Measurements from ENCODE around the gene PCNP.

DNA sequence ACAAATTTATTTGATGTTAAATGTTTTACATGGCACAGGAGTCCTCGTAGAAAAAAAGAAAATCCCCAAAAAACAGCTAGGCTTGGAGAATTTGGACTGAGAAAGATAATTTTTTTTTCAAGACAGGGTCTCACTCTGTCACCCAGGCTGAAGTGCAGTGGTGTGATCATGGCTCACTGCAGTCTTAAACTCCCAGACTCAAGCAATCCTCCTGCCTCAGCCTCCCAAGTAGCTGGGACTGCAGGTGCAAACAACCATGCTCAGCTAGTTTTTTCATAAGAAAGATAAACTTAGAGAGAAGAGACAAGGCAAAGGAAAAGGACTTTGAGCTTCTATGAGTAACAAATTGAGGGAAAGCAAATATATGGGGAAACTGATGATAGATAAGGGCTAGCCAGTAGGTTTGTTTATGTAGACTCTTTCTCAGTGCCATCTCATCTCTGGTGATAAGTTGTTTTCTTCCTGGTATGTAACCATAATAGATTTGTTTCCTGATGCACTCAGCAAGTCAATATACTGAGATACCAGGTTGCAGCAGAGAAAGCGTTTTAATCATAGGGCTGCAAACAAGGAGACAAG, 25.4 kb upstream of the PCNP start:
- TF ChIP-seq RAD21 (conservative IDR thresholded peaks at IDR 0.05) (no peak), EZH2 (IDR thresholded peaks at IDR 0.05; ENCODE audit: borderline replicate concordance, insufficient read depth, low read length, poor library complexity, severe bottlenecking) (no peak), TAF1 (IDR thresholded peaks at IDR 0.05; ENCODE audit: low read depth) (no peak), EP300 (conservative IDR thresholded peaks at IDR 0.05; ENCODE audit: poor library complexity, severe bottlenecking) (no peak)
- TF ChIP-seq, protein P1, sequence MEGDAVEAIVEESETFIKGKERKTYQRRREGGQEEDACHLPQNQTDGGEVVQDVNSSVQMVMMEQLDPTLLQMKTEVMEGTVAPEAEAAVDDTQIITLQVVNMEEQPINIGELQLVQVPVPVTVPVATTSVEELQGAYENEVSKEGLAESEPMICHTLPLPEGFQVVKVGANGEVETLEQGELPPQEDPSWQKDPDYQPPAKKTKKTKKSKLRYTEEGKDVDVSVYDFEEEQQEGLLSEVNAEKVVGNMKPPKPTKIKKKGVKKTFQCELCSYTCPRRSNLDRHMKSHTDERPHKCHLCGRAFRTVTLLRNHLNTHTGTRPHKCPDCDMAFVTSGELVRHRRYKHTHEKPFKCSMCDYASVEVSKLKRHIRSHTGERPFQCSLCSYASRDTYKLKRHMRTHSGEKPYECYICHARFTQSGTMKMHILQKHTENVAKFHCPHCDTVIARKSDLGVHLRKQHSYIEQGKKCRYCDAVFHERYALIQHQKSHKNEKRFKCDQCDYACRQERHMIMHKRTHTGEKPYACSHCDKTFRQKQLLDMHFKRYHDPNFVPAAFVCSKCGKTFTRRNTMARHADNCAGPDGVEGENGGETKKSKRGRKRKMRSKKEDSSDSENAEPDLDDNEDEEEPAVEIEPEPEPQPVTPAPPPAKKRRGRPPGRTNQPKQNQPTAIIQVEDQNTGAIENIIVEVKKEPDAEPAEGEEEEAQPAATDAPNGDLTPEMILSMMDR (IDR thresholded peaks at IDR 0.05; ENCODE audit: poor library complexity, severe bottlenecking) = no peak
